Cardiac fibroblast (primary cell): ENCODE results near the gene LIF.

Experiments
- DNase-seq, 2 donors: peaks; one replicate each; pipeline versions ENCODE4 v3.0.0 to v3.0.0-alpha.2; 2010; ENCODE audit warnings: low read depth in 2 of 2
- H3K4me3 ChIP-seq, 2 donors: replicated peaks in 1 of 2; 1 replicate in 1 of 2; 2 replicates in 1 of 2; pipeline ENCODE4 v1.5.1; 2011; ENCODE audit warnings: low read depth in 2 of 2, low read length in 2 of 2, mild to moderate bottlenecking in 2 of 2, moderate library complexity in 1 of 2
- CTCF ChIP-seq: IDR thresholded peaks from one replicate; pipeline ENCODE4 v1.5.1; 2011; ENCODE audit warnings: low read depth, mild to moderate bottlenecking, low read length, inconsistent platforms

Gene LIF

DNA sequence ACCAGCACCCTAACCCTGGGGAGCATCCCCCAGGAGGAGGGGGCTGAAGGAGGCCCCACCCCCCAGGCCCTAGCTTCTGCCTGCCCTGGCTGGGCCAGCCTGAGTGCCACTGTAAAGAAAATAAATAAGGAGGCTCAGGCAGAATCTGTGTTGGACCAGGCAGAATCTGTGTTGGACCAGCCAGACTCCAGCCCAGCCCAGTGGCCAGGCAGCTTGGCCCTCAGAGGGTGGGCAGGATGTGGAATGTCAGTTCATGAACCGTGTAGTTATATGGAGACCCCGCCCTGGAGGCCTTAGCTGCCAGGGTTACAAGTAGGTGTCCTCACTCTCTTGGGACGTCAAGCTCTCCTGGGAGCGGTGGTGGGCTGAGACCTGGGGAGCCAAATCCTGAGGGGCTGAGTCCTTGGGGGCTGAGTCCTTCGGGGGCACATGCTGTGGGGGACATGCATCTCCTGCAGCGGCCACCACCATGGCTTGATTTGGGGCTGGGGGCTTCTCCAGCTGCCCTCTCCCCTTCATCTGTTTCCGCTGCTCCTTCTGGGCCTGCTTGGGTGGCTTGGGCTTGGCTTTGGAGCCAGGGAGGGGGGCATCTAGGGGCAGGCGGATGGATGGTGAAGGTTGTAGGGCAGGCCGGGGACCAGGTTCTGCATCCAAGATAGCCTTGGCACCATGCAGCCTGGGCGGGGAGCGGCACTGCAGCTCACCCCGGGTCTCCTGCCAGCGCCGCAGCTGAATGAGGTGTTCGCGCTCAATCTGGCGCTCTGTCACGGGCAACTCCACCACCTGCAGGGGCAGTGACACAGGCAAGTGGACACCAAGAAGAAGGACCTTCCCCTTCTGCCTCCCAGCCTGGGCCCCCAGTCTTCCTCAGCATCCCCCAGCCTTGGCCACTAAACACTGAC lies 45.8 kb upstream of the LIF start:
- TF ChIP-seq CTCF: no peak
- no peak for DNase-seq
- no peak overlapping the region for H3K4me3 ChIP-seq

DNA sequence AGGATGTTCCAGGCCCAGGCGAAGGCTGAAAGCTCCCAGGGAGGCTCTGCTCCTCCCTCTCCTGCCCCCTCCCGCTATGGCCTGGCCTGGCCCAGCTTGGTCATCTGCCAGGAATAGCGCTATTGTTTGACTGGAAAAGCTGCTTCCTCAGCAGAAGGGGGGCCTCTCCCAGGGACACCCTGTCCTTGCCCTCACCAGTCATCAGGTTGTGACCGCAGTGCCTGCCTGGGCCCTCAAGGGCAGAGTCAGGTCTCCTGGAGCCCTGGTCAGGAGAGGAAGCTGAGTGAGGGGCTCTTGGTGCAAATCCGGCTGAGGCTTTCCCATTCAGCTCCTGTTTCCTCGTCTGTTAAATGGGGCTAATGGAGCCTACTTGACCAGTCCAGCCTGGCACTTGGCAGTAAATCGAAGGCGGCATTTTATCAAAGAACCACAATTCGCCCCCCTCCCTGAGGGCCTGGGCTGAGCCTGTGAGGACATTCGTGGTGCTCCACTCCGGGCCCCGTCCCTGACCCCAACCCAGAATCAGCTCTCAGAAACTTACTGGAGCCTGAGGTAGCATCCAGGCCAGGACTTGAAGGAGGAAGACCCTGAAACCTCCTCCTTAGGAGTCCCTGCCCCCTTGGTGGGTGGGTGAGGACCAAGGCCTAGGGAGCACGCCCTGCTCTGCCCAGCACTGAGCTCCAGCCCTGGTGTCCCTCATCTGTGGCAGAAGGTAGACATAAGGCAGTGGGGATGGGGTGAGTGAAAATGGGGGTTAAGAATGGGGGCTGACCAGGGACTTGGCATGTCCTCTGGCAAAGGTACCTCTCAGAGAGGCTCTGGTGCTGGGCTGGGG lies 44.7 kb upstream of the LIF start:
- peak; percentile 87 to 89 for DNase-seq

GRCh38 chr22:30290342-30291057 lies 43.9 kb upstream of the LIF start:
- no peak overlapping the region for H3K4me3 ChIP-seq
- peak; percentile 79 to 90 for DNase-seq
- no peak for TF ChIP-seq CTCF

More for the DNA sequence above, 44.7 kb upstream of the LIF start:
- TF ChIP-seq CTCF: no peak
- no peak overlapping the region for H3K4me3 ChIP-seq

DNA sequence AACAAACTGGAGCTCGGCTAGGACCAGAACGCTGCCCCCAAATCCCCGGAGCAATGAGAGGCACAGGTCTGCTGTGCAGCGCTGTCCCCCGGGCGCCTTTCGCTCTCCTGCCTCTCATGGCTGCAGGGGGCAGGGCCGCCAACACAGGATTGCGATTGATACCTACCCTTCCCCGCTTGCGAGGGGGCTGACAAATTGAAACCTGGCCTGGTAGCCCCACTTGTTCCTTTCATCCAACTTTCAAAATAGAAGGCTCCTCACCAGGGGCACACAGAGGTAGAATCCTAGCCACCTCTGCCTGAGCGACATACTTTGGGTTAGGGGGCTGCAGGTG lies 43.4 kb upstream of the LIF start:
- H3K4me3 ChIP-seq: peak overlapping the region; percentile 21 to 28
- DNase-seq: no peak
- TF ChIP-seq CTCF: no peak

DNA sequence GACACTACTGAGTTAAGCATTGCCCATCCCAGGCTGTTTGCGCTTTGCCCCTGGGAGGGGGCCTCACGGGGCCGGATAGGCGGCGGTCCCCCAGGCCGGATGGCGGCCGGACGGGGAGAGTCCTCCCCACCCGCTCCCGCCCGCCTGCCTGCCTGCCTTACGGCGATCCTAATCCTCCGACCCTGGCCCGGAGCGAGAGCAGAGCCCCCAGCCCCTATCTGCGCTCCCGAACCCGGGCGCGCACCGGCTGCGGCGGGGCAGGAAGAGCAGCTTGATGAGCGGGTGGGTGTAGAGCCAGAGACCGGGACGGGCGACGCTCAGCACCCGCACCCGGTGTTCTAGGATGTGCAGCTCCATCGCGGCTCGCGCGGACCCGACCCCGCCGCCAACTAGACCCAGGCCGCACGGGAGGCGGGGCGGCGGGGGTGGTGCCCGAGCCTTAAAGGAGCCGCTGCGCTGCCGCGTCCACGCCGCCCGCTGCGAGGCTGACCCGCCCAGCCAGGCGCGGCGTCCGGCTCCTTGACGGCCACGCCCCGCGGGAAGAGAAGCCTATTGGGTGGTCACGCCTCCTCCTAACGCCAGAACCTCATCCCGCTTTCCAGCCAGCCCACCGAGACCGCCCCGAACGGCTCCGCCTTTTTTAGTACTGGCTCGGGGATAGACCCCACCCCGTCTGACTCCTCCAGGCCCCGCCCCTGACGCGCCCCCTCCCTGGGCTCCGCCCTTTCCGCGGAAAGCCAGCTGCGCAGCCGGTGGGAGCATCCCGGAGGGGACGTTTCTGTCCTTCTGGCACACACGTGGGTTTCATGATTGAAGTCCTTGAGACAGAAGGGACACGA lies 42.8 kb upstream of the LIF start, which contains the start of gene CASTOR1:
CASTOR1 (minus strand) TSS at position 365 of the 839 bp plus-strand sequence; CDS start at position 357, 8 bp downstream.
- no peak for TF ChIP-seq CTCF
- H3K4me3 ChIP-seq: peak within 1 kb of the TSS; percentile 68 to 91
- peak; percentile 98 to 99 for DNase-seq
